Cardiac muscle cell (in vitro differentiated cells and primary cell): ENCODE results near the gene PARVB. TPM values are rescaled to one million over a fixed set of nuclear protein-coding genes. Genes with fewer than 3 reads are reported as not detected.

Experiments
- DNase-seq, 2 donors: peaks; one replicate each; pipeline versions ENCODE4 v3.0.0 to v3.0.0-alpha.2; 2010 to 2017; ENCODE audit warnings: low read depth in 1 of 2, low spot score in 1 of 2
- H3K27ac ChIP-seq: fragments of 200-600 bp; sonication (generic); 2 replicates; pipeline ENCODE4 v1.5.1; 2016
- H3K27me3 ChIP-seq: fragments of 200-600 bp; sonication (generic); 2 replicates; pipeline ENCODE4 v1.6.0; 2016; ENCODE audit warnings: control low read depth
- H3K36me3 ChIP-seq: fragments of 200-600 bp; sonication (generic); 2 replicates; pipeline ENCODE4 v1.5.1; 2016; ENCODE audit warnings: control low read depth
- H3K4me1 ChIP-seq: fragments of 200-600 bp; sonication (generic); 2 replicates; pipeline ENCODE4 v1.8.1; 2017; ENCODE audit warnings: low read depth, mild to moderate bottlenecking, mixed run types
- H3K4me3 ChIP-seq: fragments of 200-600 bp; sonication (generic); 2 replicates; pipeline ENCODE4 v1.5.1; 2016; ENCODE audit warnings: mild to moderate bottlenecking
- H3K9me3 ChIP-seq: fragments of 200-600 bp; sonication (generic); 2 replicates; pipeline ENCODE4 v1.5.1; 2017; ENCODE audit warnings: low read depth, mild to moderate bottlenecking, control low read depth
- polyA plus RNA-seq: library from polyadenylated mRNA; unstranded; fragments of >200 nt; fragmentation: Nextera tagmentation; extraction: Ambion mirVana; gene quantifications from 2 replicates; pipeline ENCODE4 v1.2.1, GENCODE V29; 2016
- total RNA-seq: library from RNA; depleted of rRNA; stranded (reverse); fragments of >200 nt; gene quantifications from 2 replicates; pipeline ENCODE4 v1.2.3, GENCODE V29; 2016
- TF ChIP-seq, protein P1 (sequence below): IDR thresholded peaks from 2 replicates; pipeline ENCODE4 v1.5.1; 2012; ENCODE audit warnings: low read depth, mild to moderate bottlenecking, low read length

Gene PARVB
- total and polyA plus RNA-seq, 2 experiments from 2014 or later, result 30.6 to 46.0 TPM

DNA sequence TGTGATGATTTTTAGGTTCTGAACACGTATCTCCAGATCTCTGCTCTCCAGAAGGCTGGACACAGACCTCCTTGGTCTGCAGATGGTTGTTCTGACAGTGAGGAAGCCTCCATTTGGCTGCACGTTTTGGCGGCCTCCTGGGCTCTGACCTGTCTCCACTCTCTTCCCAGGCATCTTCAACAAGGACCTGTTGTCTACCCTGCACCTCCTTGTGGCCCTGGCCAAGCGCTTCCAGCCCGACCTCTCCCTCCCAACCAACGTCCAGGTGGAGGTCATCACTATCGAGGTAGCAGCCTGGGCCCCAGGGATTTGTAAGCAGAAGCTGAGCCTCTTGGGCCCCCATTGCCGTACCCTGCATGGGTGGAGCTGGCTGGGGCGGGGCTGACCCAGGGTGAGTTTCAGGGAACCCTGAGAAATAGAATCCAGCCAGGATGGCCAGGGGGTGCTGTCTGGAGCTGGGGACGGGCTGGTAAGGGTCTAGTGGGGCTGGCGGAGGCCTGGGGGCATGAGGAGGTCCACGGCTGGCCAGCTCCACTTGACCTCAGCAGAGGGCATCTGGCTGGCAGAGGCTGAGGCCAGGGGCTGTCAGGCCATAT, 166.4 kb downstream of the PARVB start:
- Histone ChIP-seq H3K27ac (no peak overlapping the region), H3K4me1 (no peaks in the 10 kb centered on the region), H3K36me3 (no peaks in the 10 kb centered on the region), H3K27me3 (no peaks in the 10 kb centered on the region), H3K9me3 (no peaks in the 10 kb centered on the region), H3K4me3 (no peak overlapping the region)
- TF ChIP-seq, protein P1, sequence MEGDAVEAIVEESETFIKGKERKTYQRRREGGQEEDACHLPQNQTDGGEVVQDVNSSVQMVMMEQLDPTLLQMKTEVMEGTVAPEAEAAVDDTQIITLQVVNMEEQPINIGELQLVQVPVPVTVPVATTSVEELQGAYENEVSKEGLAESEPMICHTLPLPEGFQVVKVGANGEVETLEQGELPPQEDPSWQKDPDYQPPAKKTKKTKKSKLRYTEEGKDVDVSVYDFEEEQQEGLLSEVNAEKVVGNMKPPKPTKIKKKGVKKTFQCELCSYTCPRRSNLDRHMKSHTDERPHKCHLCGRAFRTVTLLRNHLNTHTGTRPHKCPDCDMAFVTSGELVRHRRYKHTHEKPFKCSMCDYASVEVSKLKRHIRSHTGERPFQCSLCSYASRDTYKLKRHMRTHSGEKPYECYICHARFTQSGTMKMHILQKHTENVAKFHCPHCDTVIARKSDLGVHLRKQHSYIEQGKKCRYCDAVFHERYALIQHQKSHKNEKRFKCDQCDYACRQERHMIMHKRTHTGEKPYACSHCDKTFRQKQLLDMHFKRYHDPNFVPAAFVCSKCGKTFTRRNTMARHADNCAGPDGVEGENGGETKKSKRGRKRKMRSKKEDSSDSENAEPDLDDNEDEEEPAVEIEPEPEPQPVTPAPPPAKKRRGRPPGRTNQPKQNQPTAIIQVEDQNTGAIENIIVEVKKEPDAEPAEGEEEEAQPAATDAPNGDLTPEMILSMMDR, result no peak
- no peak for DNase-seq

DNA sequence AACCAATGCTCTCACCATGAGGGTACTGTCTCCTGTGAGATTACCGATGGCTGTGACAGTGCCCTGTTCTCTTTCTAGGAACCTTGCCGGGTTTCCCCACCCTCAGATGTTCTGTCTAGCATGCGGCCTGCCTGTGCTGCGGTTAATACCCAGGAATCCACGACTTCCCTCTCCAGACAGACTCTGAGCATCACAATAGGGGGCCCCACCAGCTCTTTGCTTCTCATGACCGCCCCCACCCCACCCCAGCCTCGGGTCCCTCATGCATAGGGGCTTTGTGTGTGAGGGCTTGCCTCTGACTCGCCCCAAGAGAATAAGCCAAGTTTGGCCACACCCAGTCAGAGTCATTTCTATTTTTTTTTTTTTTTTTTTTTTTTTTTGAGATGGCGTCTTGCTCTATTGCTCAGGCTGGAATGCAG, 166.9 kb downstream of the PARVB start:
- no peak for DNase-seq
- no peaks in the 10 kb centered on the region for H3K9me3 ChIP-seq
- H3K4me1 ChIP-seq, result no peaks in the 10 kb centered on the region
- H3K4me3 ChIP-seq, result no peak overlapping the region
- TF ChIP-seq, protein P1, result no peak
- no peaks in the 10 kb centered on the region for H3K27me3 ChIP-seq
- no peaks in the 10 kb centered on the region for H3K36me3 ChIP-seq
- H3K27ac ChIP-seq, result no peak overlapping the region

DNA sequence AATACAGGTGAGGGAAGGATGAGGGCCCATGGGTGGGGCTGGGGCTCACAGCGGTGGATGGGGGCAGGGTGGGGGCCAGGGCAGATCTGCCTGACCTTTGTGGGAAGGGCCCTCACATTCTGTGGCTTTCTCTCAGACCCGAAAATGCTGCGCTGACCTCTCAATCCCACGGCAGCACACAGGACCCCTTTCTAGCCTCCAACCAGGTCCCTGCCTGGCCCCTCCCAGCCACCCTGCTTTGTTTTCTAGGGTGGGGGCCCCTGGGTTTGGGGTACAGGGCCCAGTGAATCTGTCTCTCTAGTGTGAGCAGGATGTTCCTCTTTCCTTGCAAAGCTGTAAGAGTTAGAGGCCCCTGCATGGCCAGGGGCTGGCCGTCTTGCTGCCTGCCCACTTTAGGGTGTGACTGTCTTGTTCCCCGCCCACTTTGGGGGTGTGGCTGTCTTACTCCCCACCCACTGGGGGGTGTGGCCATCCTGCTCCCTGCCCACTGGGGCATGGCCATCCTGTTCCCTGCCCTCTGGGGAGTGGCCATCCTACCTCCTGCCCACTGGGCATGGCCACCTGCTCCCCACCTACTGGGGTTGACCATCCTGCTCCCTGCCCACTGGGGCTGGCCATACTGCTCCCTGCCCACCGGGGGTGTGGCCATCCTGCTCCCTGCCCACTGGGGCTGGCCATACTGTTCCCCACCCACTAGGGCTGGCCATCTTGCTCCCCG, 168.2 kb downstream of the PARVB start:
- Histone ChIP-seq H3K27ac (no peak overlapping the region), H3K27me3 (no peaks in the 10 kb centered on the region), H3K4me3 (no peak overlapping the region), H3K4me1 (no peaks in the 10 kb centered on the region), H3K36me3 (no peaks in the 10 kb centered on the region), H3K9me3 (no peaks in the 10 kb centered on the region)
- TF ChIP-seq, protein P1, result no peak
- DNase-seq, result peak in 1 of 2 donors; percentile 13

DNA sequence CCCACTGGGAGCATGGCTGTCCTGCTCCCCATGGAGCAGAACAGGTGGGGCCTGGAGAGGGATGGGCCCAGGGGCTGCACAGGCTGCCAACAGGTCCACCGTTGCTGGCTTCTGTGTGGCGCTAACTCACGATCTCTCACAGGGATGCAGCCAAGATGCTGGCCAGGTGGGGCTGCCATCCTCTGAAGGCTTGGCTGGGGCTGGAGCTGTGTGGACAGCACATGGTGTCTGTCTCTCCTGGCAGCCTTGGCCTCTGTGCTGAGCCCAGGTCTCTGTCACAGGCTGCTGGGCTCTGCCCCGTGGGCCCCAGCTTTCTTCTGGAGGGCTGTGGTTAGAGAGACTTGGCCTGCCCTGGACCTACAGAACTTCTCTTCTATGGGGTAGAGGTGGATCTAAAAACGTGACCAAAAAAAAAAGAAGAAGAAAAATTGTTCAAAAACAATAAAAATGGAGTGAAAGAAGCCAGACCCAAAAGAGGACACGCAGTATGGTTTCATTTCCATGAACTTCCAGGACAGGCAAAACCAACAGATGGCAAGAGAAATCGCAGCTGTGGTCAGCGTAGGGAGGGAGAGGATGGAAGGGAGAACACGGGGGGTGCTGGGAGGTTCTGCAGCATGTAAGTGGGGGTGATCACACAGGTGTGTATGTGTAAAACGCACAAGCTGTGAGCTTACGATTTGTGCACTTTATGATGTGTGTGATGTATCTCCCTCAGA, 168.9 kb downstream of the PARVB start:
- TF ChIP-seq, protein P1, result no peak
- no peak for DNase-seq

GRCh38 chr22:44193535-44193891, 169.4 kb downstream of the PARVB start:
- no peaks in the 10 kb centered on the region for H3K36me3 ChIP-seq
- no peaks in the 10 kb centered on the region for H3K27me3 ChIP-seq
- TF ChIP-seq, protein P1, result no peak
- no peak for DNase-seq
- H3K4me1 ChIP-seq, result no peaks in the 10 kb centered on the region
- no peak overlapping the region for H3K27ac ChIP-seq
- H3K9me3 ChIP-seq, result no peaks in the 10 kb centered on the region
- no peak overlapping the region for H3K4me3 ChIP-seq

More for the DNA sequence above, 168.9 kb downstream of the PARVB start:
- Histone ChIP-seq H3K27ac (no peak overlapping the region), H3K36me3 (no peaks in the 10 kb centered on the region), H3K27me3 (no peaks in the 10 kb centered on the region), H3K9me3 (no peaks in the 10 kb centered on the region), H3K4me1 (no peaks in the 10 kb centered on the region), H3K4me3 (no peak overlapping the region)
